NCI-H748 (cell line): Measurements from ENCODE around the gene ARHGAP25.
A peak's percentile ranks its signal among the peaks of the same experiment; 100 is the strongest.
"Not testable (repeated sequence)": the region's sequence is repeated elsewhere in the genome, so short reads cannot be mapped to it uniquely, and the experiment has no call there.

Experiments used
- DNase-seq: peaks from one replicate; lab custom pipeline; 2025; ENCODE audit not compliant: unreplicated experiment; lab: John Stamatoyannopoulos, UW

Gene ARHGAP25

GRCh38 chr2:68792751-68793150, 58.1 kb downstream of the ARHGAP25 start:
- DNase-seq: no peak

GRCh38 chr2:68796295-68796905, 61.8 kb downstream of the ARHGAP25 start:
- no peak for DNase-seq

- no peak for DNase-seq
Measured at GRCh38 chr2:68798569-68798968, 64.0 kb downstream of the ARHGAP25 start.

GRCh38 chr2:68799140-68800026, 64.8 kb downstream of the ARHGAP25 start:
- peak; percentile 54 for DNase-seq

- DNase-seq: no peak
Measured at GRCh38 chr2:68800027-68800401, 65.4 kb downstream of the ARHGAP25 start.

GRCh38 chr2:68800517-68800916, 65.9 kb downstream of the ARHGAP25 start:
- no peak for DNase-seq

- not testable (repeated sequence) for DNase-seq
Measured at GRCh38 chr2:68802161-68802560, 67.5 kb downstream of the ARHGAP25 start.

GRCh38 chr2:68805025-68805424, 70.4 kb downstream of the ARHGAP25 start:
- DNase-seq: no peak

GRCh38 chr2:68806511-68807109, 72.0 kb downstream of the ARHGAP25 start:
- no peak for DNase-seq

GRCh38 chr2:68807821-68808266, 73.2 kb downstream of the ARHGAP25 start:
- no peak for DNase-seq

- DNase-seq: no peak
Measured at GRCh38 chr2:68809324-68810240, 75.0 kb downstream of the ARHGAP25 start.

- DNase-seq: no peak
Measured at GRCh38 chr2:68811364-68811763, 76.8 kb downstream of the ARHGAP25 start.

- DNase-seq: no peak
Measured at GRCh38 chr2:68812251-68812650, 77.6 kb downstream of the ARHGAP25 start.

- no peak for DNase-seq
Measured at GRCh38 chr2:68813596-68813995, 79.0 kb downstream of the ARHGAP25 start.

- DNase-seq: no peak
Measured at GRCh38 chr2:68817306-68817705, 82.7 kb downstream of the ARHGAP25 start.

GRCh38 chr2:68819556-68819955, 84.9 kb downstream of the ARHGAP25 start:
- no peak for DNase-seq

GRCh38 chr2:68822207-68822872, 87.7 kb downstream of the ARHGAP25 start:
- DNase-seq: no peak

- no peak for DNase-seq
Measured at GRCh38 chr2:68824831-68825230, 90.2 kb downstream of the ARHGAP25 start.

GRCh38 chr2:68825866-68826265, 91.3 kb downstream of the ARHGAP25 start:
- no peak for DNase-seq

GRCh38 chr2:68827666-68828065, 93.1 kb downstream of the ARHGAP25 start:
- no peak for DNase-seq
